ENCODE measurements around the gene CFAP70. TPM values are rescaled to one million over a fixed set of nuclear protein-coding genes. Genes with fewer than 3 reads are reported as not detected.
"Not testable (repeated sequence)": the region's sequence is repeated elsewhere in the genome, so short reads cannot be mapped to it uniquely, and the experiment has no call there.

CFAP70 gene
- total RNA-seq = under 1 TPM; 0.73 to 0.74 TPM

- Mint-ChIP-seq H3K9me3 (no peaks in the 10 kb centered on the region), H3K4me3 (peak within 1 kb of the TSS; percentile 97), H3K4me1 (peaks cover 8% of the 10 kb centered on the region), H3K36me3 (ENCODE audit: low read depth) (no peaks in the 10 kb centered on the region), H3K27me3 (no peaks in the 10 kb centered on the region), H3K27ac (peak within 1 kb of the TSS; percentile 99)
- peak; percentile 97 for ATAC-seq (replicated peaks)
Measured at GRCh38 chr10:73358331-73359279, at the start of gene CFAP70. Gene CFAP70 (minus strand): TSS chr10:73358864. CDS start chr10:73354796, 4,068 bp downstream.

DNA sequence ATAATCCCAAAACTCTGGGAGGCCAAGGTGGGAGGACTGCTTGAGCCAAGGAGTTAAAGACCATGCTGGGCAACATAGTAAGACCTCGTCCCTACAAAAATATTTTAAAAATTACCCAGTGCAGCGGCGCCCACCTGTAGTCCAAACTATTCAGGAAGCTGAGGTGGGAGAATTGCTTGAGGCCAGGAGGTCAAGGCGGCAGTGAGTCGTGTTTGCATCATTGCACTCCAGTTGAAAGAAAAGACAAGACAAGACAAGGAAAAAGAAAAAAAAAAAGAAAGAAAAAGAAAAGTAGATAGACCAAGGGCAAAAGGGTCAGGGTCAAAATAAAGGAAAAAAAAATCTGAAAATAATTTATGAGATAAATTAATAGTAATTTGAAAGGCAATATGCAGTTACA lies 49.4 kb upstream of the CFAP70 start:
- peak overlapping the region; percentile 33 for H3K27ac Mint-ChIP-seq
- H3K9me3 Mint-ChIP-seq = no peaks in the 10 kb centered on the region
- no peak for ATAC-seq (replicated peaks)
- peaks cover 42% of the 10 kb centered on the region for H3K4me1 Mint-ChIP-seq
- H3K27me3 Mint-ChIP-seq = no peaks in the 10 kb centered on the region
- H3K4me3 Mint-ChIP-seq = no peak overlapping the region
- peaks cover 70% of the 10 kb centered on the region for H3K36me3 Mint-ChIP-seq (ENCODE audit: low read depth)

- peaks cover 42% of the 10 kb centered on the region for H3K4me1 Mint-ChIP-seq
- H3K27me3 Mint-ChIP-seq = no peaks in the 10 kb centered on the region
- ATAC-seq (replicated peaks) = no peak
- peaks cover 64% of the 10 kb centered on the region for H3K36me3 Mint-ChIP-seq (ENCODE audit: low read depth)
- peak overlapping the region; percentile 33 for H3K27ac Mint-ChIP-seq
- no peak overlapping the region for H3K4me3 Mint-ChIP-seq
- no peaks in the 10 kb centered on the region for H3K9me3 Mint-ChIP-seq
Measured at GRCh38 chr10:73407495-73407894, 48.8 kb upstream of the CFAP70 start.

- H3K4me1 Mint-ChIP-seq = peaks cover 42% of the 10 kb centered on the region
- no peak for ATAC-seq (replicated peaks)
- H3K36me3 Mint-ChIP-seq (ENCODE audit: low read depth) = peaks cover 58% of the 10 kb centered on the region
- H3K27me3 Mint-ChIP-seq = no peaks in the 10 kb centered on the region
- H3K4me3 Mint-ChIP-seq = no peak overlapping the region
- H3K27ac Mint-ChIP-seq = no peak overlapping the region
- no peaks in the 10 kb centered on the region for H3K9me3 Mint-ChIP-seq
Measured at GRCh38 chr10:73406846-73407245, 48.2 kb upstream of the CFAP70 start.

GRCh38 chr10:73405556-73405955 lies 46.9 kb upstream of the CFAP70 start:
- H3K9me3 Mint-ChIP-seq = no peaks in the 10 kb centered on the region
- no peak overlapping the region for H3K27ac Mint-ChIP-seq
- H3K4me3 Mint-ChIP-seq = no peak overlapping the region
- peaks cover 56% of the 10 kb centered on the region for H3K36me3 Mint-ChIP-seq (ENCODE audit: low read depth)
- no peaks in the 10 kb centered on the region for H3K27me3 Mint-ChIP-seq
- peaks cover 37% of the 10 kb centered on the region for H3K4me1 Mint-ChIP-seq
- ATAC-seq (replicated peaks) = no peak

GRCh38 chr10:73404690-73405089 lies 46.0 kb upstream of the CFAP70 start:
- H3K27ac Mint-ChIP-seq = no peak overlapping the region
- H3K9me3 Mint-ChIP-seq = no peaks in the 10 kb centered on the region
- ATAC-seq (replicated peaks) = no peak
- H3K27me3 Mint-ChIP-seq = no peaks in the 10 kb centered on the region
- H3K4me3 Mint-ChIP-seq = no peak overlapping the region
- peaks cover 32% of the 10 kb centered on the region for H3K4me1 Mint-ChIP-seq
- peaks cover 56% of the 10 kb centered on the region for H3K36me3 Mint-ChIP-seq (ENCODE audit: low read depth)

DNA sequence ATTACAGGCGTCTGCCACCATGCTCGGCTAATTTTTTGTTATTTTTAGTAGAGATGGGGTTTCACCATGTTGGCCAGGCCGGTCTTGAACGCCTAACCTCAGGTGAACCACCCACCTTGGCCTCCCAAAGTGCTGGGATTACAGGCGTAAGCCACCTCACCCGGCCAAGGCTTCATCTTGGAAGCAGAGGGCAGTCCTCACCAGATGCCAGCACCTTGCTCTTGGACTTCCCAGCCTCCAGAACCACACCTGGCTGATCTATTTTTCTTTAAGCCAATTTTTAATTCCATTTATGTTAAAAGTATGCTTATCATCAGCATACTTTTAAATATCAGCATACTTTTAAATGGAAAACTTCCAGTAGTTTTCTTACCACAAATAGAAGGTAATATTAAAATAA lies 43.0 kb upstream of the CFAP70 start:
- no peaks in the 10 kb centered on the region for H3K9me3 Mint-ChIP-seq
- H3K27me3 Mint-ChIP-seq = no peaks in the 10 kb centered on the region
- no peak for ATAC-seq (replicated peaks)
- H3K4me3 Mint-ChIP-seq = no peak overlapping the region
- H3K4me1 Mint-ChIP-seq = peaks cover 10% of the 10 kb centered on the region
- H3K27ac Mint-ChIP-seq = no peak overlapping the region
- peaks cover 65% of the 10 kb centered on the region for H3K36me3 Mint-ChIP-seq (ENCODE audit: low read depth)

DNA sequence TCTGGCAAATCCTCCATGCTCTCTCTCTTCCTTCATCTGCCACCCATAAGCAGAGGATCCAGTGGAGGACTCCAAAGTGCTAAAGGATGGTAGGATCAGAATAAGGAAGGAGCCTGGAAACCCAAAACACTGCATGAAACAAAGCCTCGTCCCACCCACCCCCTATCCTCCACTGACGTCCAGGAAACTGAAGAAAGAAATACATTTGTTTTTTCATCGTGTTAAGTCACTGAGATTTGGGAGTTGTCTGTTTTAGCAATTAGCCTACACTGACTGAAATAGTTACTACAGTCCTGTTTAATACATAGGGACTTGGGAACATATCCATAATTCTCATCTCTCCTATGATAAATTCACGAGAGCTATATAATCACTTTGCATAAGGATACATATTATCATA lies 40.4 kb upstream of the CFAP70 start:
- Mint-ChIP-seq H3K9me3 (no peaks in the 10 kb centered on the region), H3K36me3 (ENCODE audit: low read depth) (peaks cover 76% of the 10 kb centered on the region), H3K4me1 (no peaks in the 10 kb centered on the region), H3K4me3 (no peak overlapping the region), H3K27me3 (no peaks in the 10 kb centered on the region), H3K27ac (no peak overlapping the region)
- ATAC-seq (replicated peaks) = no peak

- H3K36me3 Mint-ChIP-seq (ENCODE audit: low read depth) = peaks cover 86% of the 10 kb centered on the region
Measured at GRCh38 chr10:73398024-73398423, 39.4 kb upstream of the CFAP70 start.

GRCh38 chr10:73394325-73394724 lies 35.7 kb upstream of the CFAP70 start:
- H3K4me1 Mint-ChIP-seq; H3K27ac Mint-ChIP-seq; H3K9me3 Mint-ChIP-seq; ATAC-seq (replicated peaks); H3K4me3 Mint-ChIP-seq; H3K27me3 Mint-ChIP-seq: not testable (repeated sequence)
- peaks cover 100% of the 10 kb centered on the region for H3K36me3 Mint-ChIP-seq (ENCODE audit: low read depth)

More at GRCh38 chr10:73398024-73398423, 39.4 kb upstream of the CFAP70 start:
- no peak for ATAC-seq (replicated peaks)
- Mint-ChIP-seq H3K4me3 (no peak overlapping the region), H3K27ac (no peak overlapping the region), H3K9me3 (no peaks in the 10 kb centered on the region), H3K27me3 (no peaks in the 10 kb centered on the region), H3K4me1 (no peaks in the 10 kb centered on the region)

DNA sequence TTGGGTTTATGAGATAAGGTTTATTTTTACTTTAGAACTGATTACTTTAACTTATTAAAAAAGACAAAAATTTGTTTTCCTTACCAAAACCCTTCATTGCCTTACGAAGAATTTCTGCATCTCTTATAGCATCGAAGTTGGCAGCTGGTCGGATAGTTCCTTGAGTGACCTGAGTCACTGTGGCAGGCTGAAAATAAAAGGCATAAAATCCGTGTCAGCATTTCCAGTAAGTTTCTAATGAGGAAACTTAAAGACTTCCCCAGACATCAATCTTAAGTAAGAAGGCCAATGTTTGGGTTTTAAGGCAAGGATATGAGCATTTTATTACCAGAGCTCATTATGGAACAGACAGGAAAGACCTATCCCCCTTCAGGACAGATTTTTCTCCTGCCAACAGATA lies 29.6 kb upstream of the CFAP70 start:
- no peak for ATAC-seq (replicated peaks)
- peaks cover 98% of the 10 kb centered on the region for H3K36me3 Mint-ChIP-seq (ENCODE audit: low read depth)
- no peaks in the 10 kb centered on the region for H3K9me3 Mint-ChIP-seq

DNA sequence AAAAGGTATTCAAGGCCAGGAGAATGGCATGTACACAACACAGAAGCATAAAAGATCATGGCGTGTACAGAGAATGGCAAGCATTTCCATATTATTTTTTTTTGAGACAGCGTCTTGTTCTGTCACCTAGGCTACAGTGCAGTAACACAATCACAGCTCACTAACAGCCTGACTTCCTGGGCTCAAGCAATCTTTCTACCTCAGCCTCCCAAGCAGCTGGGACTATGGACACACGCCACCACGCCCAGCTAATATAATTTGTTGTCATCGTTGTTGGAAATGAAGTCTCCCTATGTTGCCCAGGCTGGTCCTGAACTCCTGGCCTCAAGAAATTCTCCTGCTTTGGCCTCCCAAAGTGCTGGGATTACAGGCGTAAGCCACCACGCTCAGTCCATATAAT lies 27.9 kb upstream of the CFAP70 start:
- H3K4me1 Mint-ChIP-seq = peaks cover 3% of the 10 kb centered on the region
- no peak for ATAC-seq (replicated peaks)
- no peak overlapping the region for H3K4me3 Mint-ChIP-seq

More for the DNA sequence above, 29.6 kb upstream of the CFAP70 start:
- Mint-ChIP-seq H3K4me1 (peaks cover 5% of the 10 kb centered on the region), H3K27ac (no peak overlapping the region), H3K4me3 (no peak overlapping the region), H3K27me3 (no peaks in the 10 kb centered on the region)

DNA sequence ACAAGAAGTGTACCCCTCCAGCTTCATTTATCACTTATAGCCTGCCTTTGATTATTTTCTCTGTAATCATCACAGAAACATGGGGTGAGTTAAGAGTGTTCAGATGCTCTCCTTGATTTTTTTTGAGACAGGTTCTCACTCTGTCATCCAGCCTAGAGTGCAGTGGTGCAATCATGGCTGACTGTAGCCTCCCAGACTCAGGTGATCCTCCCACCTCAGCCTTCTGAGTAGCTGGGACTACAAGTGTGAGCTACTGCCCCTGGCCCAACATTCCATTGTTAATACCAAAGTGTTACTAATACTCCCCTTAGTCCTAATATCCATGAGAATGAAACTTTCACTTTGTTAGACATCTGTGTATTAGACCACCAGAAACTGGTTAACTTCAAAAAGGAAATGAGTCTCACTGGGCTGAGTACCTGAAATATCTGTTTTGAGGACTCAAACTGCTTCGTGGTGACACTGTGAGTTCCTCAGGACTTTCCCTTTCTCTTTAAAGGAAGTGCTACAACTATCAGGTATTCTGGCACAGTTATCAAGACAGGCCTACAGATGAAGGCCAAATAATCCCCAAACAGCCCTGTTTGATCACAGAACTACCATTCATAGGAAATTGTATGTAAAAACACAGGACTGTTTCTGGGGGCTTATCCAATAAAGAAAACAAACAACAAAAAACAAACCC lies 20.5 kb upstream of the CFAP70 start:
- Mint-ChIP-seq H3K27ac (peak overlapping the region; percentile 83), H3K27me3 (no peaks in the 10 kb centered on the region), H3K36me3 (ENCODE audit: low read depth) (peaks cover 98% of the 10 kb centered on the region), H3K9me3 (no peaks in the 10 kb centered on the region), H3K4me1 (peaks cover 4% of the 10 kb centered on the region), H3K4me3 (no peak overlapping the region)
- peak; percentile 24 for ATAC-seq (replicated peaks)

More for the DNA sequence above, 27.9 kb upstream of the CFAP70 start:
- H3K36me3 Mint-ChIP-seq (ENCODE audit: low read depth) = peaks cover 98% of the 10 kb centered on the region
- no peaks in the 10 kb centered on the region for H3K9me3 Mint-ChIP-seq
- H3K27me3 Mint-ChIP-seq = no peaks in the 10 kb centered on the region
- H3K27ac Mint-ChIP-seq = no peak overlapping the region

- H3K9me3 Mint-ChIP-seq = no peaks in the 10 kb centered on the region
- no peak for ATAC-seq (replicated peaks)
- no peak overlapping the region for H3K4me3 Mint-ChIP-seq
- peaks cover 4% of the 10 kb centered on the region for H3K4me1 Mint-ChIP-seq
- H3K36me3 Mint-ChIP-seq (ENCODE audit: low read depth) = peaks cover 90% of the 10 kb centered on the region
- H3K27ac Mint-ChIP-seq = no peak overlapping the region
- H3K27me3 Mint-ChIP-seq = no peaks in the 10 kb centered on the region
Measured at GRCh38 chr10:73376679-73377078, 18.0 kb upstream of the CFAP70 start.

DNA sequence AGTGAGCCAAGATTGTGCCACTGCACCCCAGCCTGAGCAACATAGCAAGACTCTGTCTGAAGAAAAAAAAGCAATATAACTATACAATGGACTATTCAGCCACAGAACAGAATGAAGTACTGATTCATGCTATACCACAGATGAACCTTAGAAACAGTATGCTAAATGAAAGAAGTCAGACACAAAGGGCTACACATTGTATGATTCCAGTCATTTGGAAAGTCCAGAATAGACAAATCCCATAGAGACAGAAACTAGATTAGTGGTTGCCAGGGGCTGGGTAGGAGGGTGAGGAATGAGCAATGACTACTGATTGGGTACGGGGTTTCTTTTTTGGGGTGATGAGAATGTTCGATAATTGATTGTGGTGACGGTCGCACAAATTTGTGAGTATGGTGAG lies 9.6 kb upstream of the CFAP70 start:
- Mint-ChIP-seq H3K27ac (peak overlapping the region; percentile 7), H3K4me3 (no peak overlapping the region), H3K27me3 (no peaks in the 10 kb centered on the region), H3K36me3 (ENCODE audit: low read depth) (peaks cover 76% of the 10 kb centered on the region), H3K4me1 (peaks cover 16% of the 10 kb centered on the region), H3K9me3 (no peaks in the 10 kb centered on the region)
- ATAC-seq (replicated peaks) = peak; percentile 93

Measured in activated T-helper 17 cell treated with anti-CD3 and anti-CD28 coated beads, Interleukin-2, amount 50 U/mL, for 72 hours (primary cell).